GM12878 (cell line): ENCODE data around the gene AIG1. TPM values are rescaled to one million over a fixed set of nuclear protein-coding genes. Genes with fewer than 3 reads are reported as not detected.

Experiments
- ATAC-seq: fragments of 200-7000 bp; cut with Tn5 transposase; 3 replicates; pipeline ENCODE4 v1.9.1; 2020; ENCODE audit warnings: mild to moderate bottlenecking, moderate library complexity
- BruUV-seq: library from RNA; stranded (reverse); fragments of 400-500 nt; replicated peaks from 2 replicates; lab custom pipeline; 2021; lab: Mats Ljungman, UMichigan
- CTCF ChIA-PET: fragments of 300-600 bp; sonication (Branson Sonifier 250); formaldehyde crosslinking; extraction: SDS; loops from one replicate; lab custom pipeline; 2021; ENCODE audit warnings: inconsistent platforms; lab: Yijun Ruan, JAX
- POLR2A ChIA-PET: fragments of 350-600 bp; formaldehyde crosslinking; extraction: SDS; loops from one replicate; lab custom pipeline; 2021; ENCODE audit warnings: inconsistent platforms; lab: Charles Lee
- RAD21 ChIA-PET: fragments of 300-600 bp; sonication (Branson Sonifier 250); formaldehyde crosslinking; loops from one replicate; lab custom pipeline; 2023; ENCODE audit warnings: antibody characterized with exemption; ENCODE audit not compliant: unreplicated experiment; lab: Charles Lee
- SMC1A ChIA-PET: fragments of 300-600 bp; sonication (Branson Sonifier 250); formaldehyde crosslinking; loops from one replicate; lab custom pipeline; 2023; ENCODE audit not compliant: unreplicated experiment, uncharacterized antibody; lab: Charles Lee
- DNase-seq: peaks from one replicate; pipeline ENCODE4 v3.0.0-alpha.2; 2011; ENCODE audit warnings: low read depth, low spot score
- FAIRE-seq: peaks from 3 replicates; lab custom pipeline; 2011; peaks lifted over from hg19 to GRCh38; lab: Jason Lieb, UNC
- H2AFZ ChIP-seq: 2 replicates; pipeline ENCODE4 v1.6.0; 2011; ENCODE audit warnings: low read depth, low read length, control low read depth; ENCODE audit not compliant: control insufficient read depth
- H3K27ac ChIP-seq: 2 replicates; pipeline ENCODE4 v1.5.1; 2011; ENCODE audit warnings: control low read depth; ENCODE audit not compliant: control insufficient read depth, insufficient read depth
- H3K27me3 ChIP-seq, 2 experiments: replicated peaks in 1 of 2; 2 replicates each; pipeline versions ENCODE4 v1.6.0 to v1.6.1; 2011; ENCODE audit warnings: low read length in 1 of 2; ENCODE audit not compliant: control insufficient read depth in 2 of 2, insufficient read depth in 2 of 2
- H3K36me3 ChIP-seq, 2 experiments: 2 replicates each; pipeline ENCODE4 v1.5.1; 2011; ENCODE audit warnings: low read length in 1 of 2; ENCODE audit not compliant: control insufficient read depth in 2 of 2, insufficient read depth in 2 of 2
- H3K4me1 ChIP-seq: 2 replicates; pipeline ENCODE4 v1.6.1; 2011; ENCODE audit warnings: mild to moderate bottlenecking, low read length, moderate library complexity, mixed read lengths; ENCODE audit not compliant: control insufficient read depth, insufficient read depth
- H3K4me2 ChIP-seq: 2 replicates; pipeline ENCODE4 v1.6.0; 2011; ENCODE audit warnings: control low read depth; ENCODE audit not compliant: control insufficient read depth, insufficient read depth
- H3K4me3 ChIP-seq: fragments of 200-600 bp; sonication (generic); 2 replicates; pipeline ENCODE4 v1.5.1; 2016
- H3K79me2 ChIP-seq: 2 replicates; pipeline ENCODE4 v1.6.0; 2011; ENCODE audit warnings: low read length; ENCODE audit not compliant: control insufficient read depth, insufficient read depth
- H3K9ac ChIP-seq: 2 replicates; pipeline ENCODE4 v1.8.0; 2011; ENCODE audit warnings: low read length, control low read depth, mixed read lengths; ENCODE audit not compliant: control insufficient read depth, insufficient read depth
- H3K9me3 ChIP-seq: replicated peaks from 3 replicates; pipeline ENCODE4 v1.5.1; 2011; ENCODE audit warnings: mild to moderate bottlenecking, low read length; ENCODE audit not compliant: control insufficient read depth, insufficient read depth
- H4K20me1 ChIP-seq: 2 replicates; pipeline ENCODE4 v1.6.0; 2011; ENCODE audit not compliant: control insufficient read depth, insufficient read depth
- ATF7 ChIP-seq: fragments of 450-650 bp; IDR thresholded peaks from 2 replicates; pipeline ENCODE4 v1.6.1; 2016; ENCODE audit warnings: low read depth, mild to moderate bottlenecking
- CREM ChIP-seq: IDR thresholded peaks from 2 replicates; pipeline ENCODE4 v1.6.1; 2014; ENCODE audit warnings: antibody characterized with exemption, low read depth
- FOXK2 ChIP-seq: fragments of 450-650 bp; IDR thresholded peaks from 2 replicates; pipeline ENCODE4 v1.6.1; 2017; ENCODE audit warnings: mild to moderate bottlenecking, moderate library complexity
- HDGF ChIP-seq: fragments of 450-650 bp; IDR thresholded peaks from 2 replicates; pipeline ENCODE4 v1.6.1; 2016; ENCODE audit warnings: antibody characterized with exemption
- MYB ChIP-seq: fragments of 150-350 bp; IDR thresholded peaks from 2 replicates; pipeline ENCODE4 v1.6.1; 2014; ENCODE audit warnings: mild to moderate bottlenecking, low read depth, low read length, borderline replicate concordance
- PAX5 ChIP-seq: IDR thresholded peaks from 2 replicates; pipeline ENCODE4 v1.6.1; 2011; ENCODE audit warnings: low read depth, low read length, borderline replicate concordance
- RB1 ChIP-seq: fragments of 450-650 bp; formaldehyde crosslinking; IDR thresholded peaks from 2 replicates; pipeline ENCODE4 v1.6.1; 2017; ENCODE audit warnings: mild to moderate bottlenecking, borderline replicate concordance
- RELA ChIP-seq: fragments of 450-650 bp; IDR thresholded peaks from 2 replicates; pipeline ENCODE4 v1.8.0; 2014; ENCODE audit warnings: borderline replicate concordance; ENCODE audit not compliant: partially characterized antibody
- RUNX3 ChIP-seq: IDR thresholded peaks from 2 replicates; pipeline ENCODE4 v1.6.1; 2012; ENCODE audit warnings: low read length, inconsistent platforms
- SRF ChIP-seq, 2 experiments: IDR thresholded peaks; 2 replicates each; pipeline ENCODE4 v1.6.1; 2011; ENCODE audit warnings: low read depth in 2 of 2, low read length in 2 of 2, mild to moderate bottlenecking in 1 of 2, moderate library complexity in 1 of 2
- TARDBP ChIP-seq: IDR thresholded peaks from 2 replicates; pipeline ENCODE4 v1.6.1; 2016; ENCODE audit warnings: borderline replicate concordance
- ZNF384 ChIP-seq: IDR thresholded peaks from 2 replicates; pipeline ENCODE4 v1.6.1; 2012; ENCODE audit warnings: low read depth, mild to moderate bottlenecking, low read length, improper control_type of control experiment, borderline replicate concordance
- ZSCAN29 ChIP-seq: fragments of 450-650 bp; IDR thresholded peaks from 2 replicates; pipeline ENCODE4 v1.6.1; 2017; ENCODE audit warnings: mild to moderate bottlenecking, moderate library complexity
- WGBS: methylation state at CpG from one replicate; pipeline ENCODE4 v1.1.6; 2016; ENCODE audit warnings: low lambda C conversion rate; ENCODE audit not compliant: insufficient replicate concordance, insufficient coverage; ENCODE audit errors: missing lambda C conversion rate; 5-methylcytosine and 5-hydroxymethylcytosine counted together
- in situ Hi-C: fragments of 300-500 bp; cut with MboI; formaldehyde crosslinking; loops from 9 replicates; pipeline ENCODE4 v1.14.3; 2018; ENCODE audit warnings: mixed read lengths
- intact Hi-C: fragments of 100-400 bp; cut with micrococcal nuclease; formaldehyde crosslinking; loops from one replicate; pipeline ENCODE4 v1.14.2; 2022; ENCODE audit not compliant: unreplicated experiment
- polyA plus RNA-seq, 11 experiments: library from polyadenylated mRNA; depleted of rRNA in 4 of 11; unstranded in 6 of 11; stranded (reverse) in 5 of 11; fragments of >200 nt; fragmentation: Nextera tagmentation in 4 of 11; fragmentation: Illumina TruSeq in 1 of 11; extraction: Ambion mirVana in 4 of 11; extraction: Trizol in 1 of 11; gene quantifications; 1 replicate in 1 of 11; 2 replicates in 10 of 11; pipeline versions ENCODE4 v1.2.1 to v1.2.3, GENCODE V29; 2011 to 2016; ENCODE audit warnings: inconsistent platforms in 2 of 11, missing spikeins in 2 of 11, low read depth in 1 of 11
- total RNA-seq, 4 experiments: library from RNA; depleted of rRNA in 3 of 4; stranded (reverse); fragments of >200 nt in 3 of 4; fragmentation: Illumina TruSeq in 1 of 4; extraction: Trizol in 1 of 4; gene quantifications; 2 replicates each; pipeline versions ENCODE4 v1.2.1 to v1.2.3, GENCODE V29; 2013 to 2021
- TF ChIP-seq, protein P1 (sequence below): IDR thresholded peaks from 2 replicates; pipeline ENCODE4 v1.6.1; 2011; ENCODE audit warnings: low read depth, mild to moderate bottlenecking, low read length, moderate library complexity, borderline replicate concordance; ENCODE audit errors: extremely low read depth
- TF ChIP-seq, protein P2 (sequence below): fragments of 450-650 bp; formaldehyde crosslinking; IDR thresholded peaks from 2 replicates; pipeline ENCODE4 v1.4.0; 2020; ENCODE audit warnings: mild to moderate bottlenecking, moderate library complexity

AIG1 gene
- total and polyA plus RNA-seq, 10 of the 15 experiments (the other 5 are each of a cell fraction or from before 2014, with no cell fraction given), result 27.0 to 74.5 (median 36.4) TPM

DNA sequence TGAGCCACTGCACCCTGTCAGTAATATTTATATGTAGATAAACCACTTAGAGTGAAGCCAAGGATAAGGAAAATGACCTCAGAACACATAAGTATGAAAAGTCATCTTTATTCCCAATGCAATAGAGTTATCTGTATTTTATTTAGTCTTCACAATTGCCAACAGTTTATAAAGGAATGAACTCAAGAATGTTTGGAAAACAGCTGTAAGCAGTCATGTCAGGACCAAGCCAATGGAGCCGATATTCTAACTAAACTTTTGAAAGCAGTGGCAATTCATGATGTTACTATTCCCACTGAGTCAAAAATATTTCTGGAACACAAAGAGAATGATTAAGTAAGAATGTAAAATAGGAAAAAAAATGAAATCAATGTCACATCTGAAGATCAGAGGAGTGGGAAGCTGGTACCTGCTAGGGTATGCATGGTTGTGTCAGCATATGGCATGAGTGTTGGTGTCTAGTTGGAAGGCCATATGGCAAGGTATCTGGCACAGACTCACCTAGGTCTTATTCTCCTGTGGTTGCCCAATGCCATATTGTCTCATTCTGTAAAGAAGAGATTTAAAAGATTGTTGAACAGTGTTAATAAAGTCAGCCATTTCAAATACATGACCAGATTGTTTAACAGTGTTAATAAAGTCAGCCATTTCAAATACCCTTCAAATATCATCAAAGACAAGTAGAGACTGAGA lies 271.6 kb downstream of the AIG1 start:
- ChIA-PET CTCF (no interaction called here), POLR2A (no interaction called here), RAD21 (no interaction called here), SMC1A (no interaction called here)
- intact Hi-C loops (loop anchor here (10.0 kb wide), 1 partner anchor 767 kb away; no protein-coding TSS in a partner anchor), in situ Hi-C loops (no loop called here)
- 94% methylated on average over 1 of the region's 1 CpG for WGBS
- TF ChIP-seq PAX5, result no peak
- no peak for TF ChIP-seq RB1
- TF ChIP-seq, protein P1, sequence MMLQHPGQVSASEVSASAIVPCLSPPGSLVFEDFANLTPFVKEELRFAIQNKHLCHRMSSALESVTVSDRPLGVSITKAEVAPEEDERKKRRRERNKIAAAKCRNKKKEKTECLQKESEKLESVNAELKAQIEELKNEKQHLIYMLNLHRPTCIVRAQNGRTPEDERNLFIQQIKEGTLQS, result no peak
- TF ChIP-seq ATF7, result no peak
- no peak overlapping the region for H3K4me3 ChIP-seq
- H3K27me3 ChIP-seq, result no peaks in the 10 kb centered on the region
- no peak overlapping the region for H2AFZ ChIP-seq
- H3K27ac ChIP-seq, result no peak overlapping the region
- BruUV-seq, result no TSS peak
- H3K79me2 ChIP-seq, result no peaks in the 10 kb centered on the region
- no peaks in the 10 kb centered on the region for H4K20me1 ChIP-seq
- H3K9ac ChIP-seq, result no peak overlapping the region
- no peaks in the 10 kb centered on the region for H3K4me1 ChIP-seq
- H3K9me3 ChIP-seq, result no peaks in the 10 kb centered on the region
- no peaks in the 10 kb centered on the region for H3K36me3 ChIP-seq
- H3K4me2 ChIP-seq, result no peak overlapping the region
- no peak for FAIRE-seq
- no peak for ATAC-seq
- DNase-seq, result no peak

DNA sequence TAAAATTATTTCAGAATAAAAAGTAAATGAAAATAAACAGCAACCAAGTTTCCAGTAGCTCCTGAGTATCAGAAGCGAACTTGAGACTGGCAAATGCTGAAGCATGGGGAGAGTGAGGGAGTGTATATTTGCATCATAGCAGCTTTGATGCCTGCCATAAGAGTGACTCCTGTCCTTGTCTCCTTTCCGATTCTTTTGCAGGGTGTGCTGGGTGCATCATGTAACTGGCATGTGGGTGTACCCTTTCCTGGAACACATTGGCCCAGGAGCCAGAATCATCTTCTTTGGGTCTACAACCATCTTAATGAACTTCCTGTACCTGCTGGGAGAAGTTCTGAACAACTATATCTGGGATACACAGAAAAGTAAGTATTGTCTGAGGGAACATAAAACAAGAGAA lies 272.4 kb downstream of the AIG1 start:
- Histone ChIP-seq H3K9me3 (no peaks in the 10 kb centered on the region), H3K27me3 (no peaks in the 10 kb centered on the region), H3K4me3 (no peak overlapping the region), H3K4me1 (no peaks in the 10 kb centered on the region), H3K36me3 (no peaks in the 10 kb centered on the region), H3K27ac (no peak overlapping the region), H3K4me2 (no peak overlapping the region), H3K79me2 (no peaks in the 10 kb centered on the region), H2AFZ (no peak overlapping the region), H3K9ac (no peak overlapping the region), H4K20me1 (no peaks in the 10 kb centered on the region)
- ChIA-PET POLR2A (no interaction called here), CTCF (no interaction called here), RAD21 (no interaction called here), SMC1A (interaction anchor here (0.7 to 1.2 kb wide), 3 partner anchors 123 to 650 kb away, joined by 3 to 4 read pairs (median 3); no protein-coding TSS in a partner anchor)
- no peak for FAIRE-seq
- intact Hi-C loops (loop anchor here (10.0 kb wide), 1 partner anchor 768 kb away; no protein-coding TSS in a partner anchor), in situ Hi-C loops (no loop called here)
- ATAC-seq, result no peak
- 97% methylated on average over 2 of the region's 2 CpGs for WGBS
- no peak for DNase-seq
- no TSS peak for BruUV-seq
- no peak for TF ChIP-seq TARDBP
- no peak for TF ChIP-seq ZNF384
- TF ChIP-seq RELA, result no peak
- no peak for TF ChIP-seq HDGF
- TF ChIP-seq RUNX3, result no peak
- TF ChIP-seq MYB, result no peak
- no peak for TF ChIP-seq FOXK2
- TF ChIP-seq, protein P2, sequence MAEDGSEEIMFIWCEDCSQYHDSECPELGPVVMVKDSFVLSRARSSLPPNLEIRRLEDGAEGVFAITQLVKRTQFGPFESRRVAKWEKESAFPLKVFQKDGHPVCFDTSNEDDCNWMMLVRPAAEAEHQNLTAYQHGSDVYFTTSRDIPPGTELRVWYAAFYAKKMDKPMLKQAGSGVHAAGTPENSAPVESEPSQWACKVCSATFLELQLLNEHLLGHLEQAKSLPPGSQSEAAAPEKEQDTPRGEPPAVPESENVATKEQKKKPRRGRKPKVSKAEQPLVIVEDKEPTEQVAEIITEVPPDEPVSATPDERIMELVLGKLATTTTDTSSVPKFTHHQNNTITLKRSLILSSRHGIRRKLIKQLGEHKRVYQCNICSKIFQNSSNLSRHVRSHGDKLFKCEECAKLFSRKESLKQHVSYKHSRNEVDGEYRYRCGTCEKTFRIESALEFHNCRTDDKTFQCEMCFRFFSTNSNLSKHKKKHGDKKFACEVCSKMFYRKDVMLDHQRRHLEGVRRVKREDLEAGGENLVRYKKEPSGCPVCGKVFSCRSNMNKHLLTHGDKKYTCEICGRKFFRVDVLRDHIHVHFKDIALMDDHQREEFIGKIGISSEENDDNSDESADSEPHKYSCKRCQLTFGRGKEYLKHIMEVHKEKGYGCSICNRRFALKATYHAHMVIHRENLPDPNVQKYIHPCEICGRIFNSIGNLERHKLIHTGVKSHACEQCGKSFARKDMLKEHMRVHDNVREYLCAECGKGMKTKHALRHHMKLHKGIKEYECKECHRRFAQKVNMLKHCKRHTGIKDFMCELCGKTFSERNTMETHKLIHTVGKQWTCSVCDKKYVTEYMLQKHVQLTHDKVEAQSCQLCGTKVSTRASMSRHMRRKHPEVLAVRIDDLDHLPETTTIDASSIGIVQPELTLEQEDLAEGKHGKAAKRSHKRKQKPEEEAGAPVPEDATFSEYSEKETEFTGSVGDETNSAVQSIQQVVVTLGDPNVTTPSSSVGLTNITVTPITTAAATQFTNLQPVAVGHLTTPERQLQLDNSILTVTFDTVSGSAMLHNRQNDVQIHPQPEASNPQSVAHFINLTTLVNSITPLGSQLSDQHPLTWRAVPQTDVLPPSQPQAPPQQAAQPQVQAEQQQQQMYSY, result no peak
- no peak for TF ChIP-seq ZSCAN29
- no peak for TF ChIP-seq CREM
- TF ChIP-seq SRF (IDR thresholded peaks at IDR 0.05; ENCODE audit: low read depth in 2 of 2, low read length in 2 of 2), result no peak
